Coronary artery (tissue), 2 donors: ENCODE measurements around the gene OGFOD1.

Experiments used
- DNase-seq: peaks from one replicate; pipeline ENCODE4 v3.0.0-alpha.2; 2017; ENCODE audit warnings: low spot score
- H3K27ac ChIP-seq, 2 donors: fragments of 200-600 bp; sonication (generic); one replicate each; pipeline ENCODE4 v1.5.1; 2016 to 2019
- H3K4me3 ChIP-seq: fragments of 200-600 bp; sonication (generic); 2 replicates; pipeline ENCODE4 v1.5.1; 2016; ENCODE audit warnings: mild to moderate bottlenecking, moderate library complexity
- CTCF ChIP-seq: fragments of 200-600 bp; sonication (generic); IDR thresholded peaks from one replicate; pipeline ENCODE4 v1.5.1; 2019; ENCODE audit warnings: antibody characterized with exemption

The OGFOD1 gene

GRCh38 chr16:56478281-56479049 is 27.1 kb downstream of the OGFOD1 start:
- TF ChIP-seq CTCF = no peak
- H3K27ac ChIP-seq = no peak overlapping the region
- H3K4me3 ChIP-seq = no peak overlapping the region
- no peak for DNase-seq

- no peak for DNase-seq
- TF ChIP-seq CTCF = no peak
Observed at GRCh38 chr16:56479469-56479868, 28.1 kb downstream of the OGFOD1 start.

GRCh38 chr16:56480776-56481467 is 29.6 kb downstream of the OGFOD1 start:
- no peak for TF ChIP-seq CTCF
- H3K27ac ChIP-seq = no peak overlapping the region

More at GRCh38 chr16:56479469-56479868, 28.1 kb downstream of the OGFOD1 start:
- Histone ChIP-seq H3K4me3 (no peak overlapping the region), H3K27ac (no peak overlapping the region)

GRCh38 chr16:56481468-56482122 is 30.2 kb downstream of the OGFOD1 start:
- DNase-seq = no peak
- H3K27ac ChIP-seq = no peak overlapping the region

More at GRCh38 chr16:56480776-56481467, 29.6 kb downstream of the OGFOD1 start:
- no peak overlapping the region for H3K4me3 ChIP-seq
- no peak for DNase-seq

GRCh38 chr16:56482683-56483236 is 31.4 kb downstream of the OGFOD1 start:
- TF ChIP-seq CTCF = no peak
- no peak overlapping the region for H3K4me3 ChIP-seq
- DNase-seq = no peak
- no peak overlapping the region for H3K27ac ChIP-seq

More at GRCh38 chr16:56481468-56482122, 30.2 kb downstream of the OGFOD1 start:
- no peak overlapping the region for H3K4me3 ChIP-seq
- TF ChIP-seq CTCF = no peak

GRCh38 chr16:56483394-56483793 is 32.0 kb downstream of the OGFOD1 start:
- Histone ChIP-seq H3K27ac (no peak overlapping the region), H3K4me3 (no peak overlapping the region)
- no peak for TF ChIP-seq CTCF
- DNase-seq = no peak
